GM12878 (cell line): ENCODE data around the gene NES. TPM values are rescaled to one million over a fixed set of nuclear protein-coding genes. Genes with fewer than 3 reads are reported as not detected.

ENCODE experiments used
- ATAC-seq: fragments of 200-7000 bp; cut with Tn5 transposase; 3 replicates; pipeline ENCODE4 v1.9.1; 2020; ENCODE audit warnings: mild to moderate bottlenecking, moderate library complexity
- BruUV-seq: library from RNA; stranded (reverse); fragments of 400-500 nt; replicated peaks from 2 replicates; lab custom pipeline; 2021; lab: Mats Ljungman, UMichigan
- CTCF ChIA-PET: fragments of 300-600 bp; sonication (Branson Sonifier 250); formaldehyde crosslinking; extraction: SDS; loops from one replicate; lab custom pipeline; 2021; ENCODE audit warnings: inconsistent platforms; lab: Yijun Ruan, JAX
- POLR2A ChIA-PET: fragments of 350-600 bp; formaldehyde crosslinking; extraction: SDS; loops from one replicate; lab custom pipeline; 2021; ENCODE audit warnings: inconsistent platforms; lab: Charles Lee
- RAD21 ChIA-PET: fragments of 300-600 bp; sonication (Branson Sonifier 250); formaldehyde crosslinking; loops from one replicate; lab custom pipeline; 2023; ENCODE audit warnings: antibody characterized with exemption; ENCODE audit not compliant: unreplicated experiment; lab: Charles Lee
- SMC1A ChIA-PET: fragments of 300-600 bp; sonication (Branson Sonifier 250); formaldehyde crosslinking; loops from one replicate; lab custom pipeline; 2023; ENCODE audit not compliant: unreplicated experiment, uncharacterized antibody; lab: Charles Lee
- DNase-seq: peaks from one replicate; pipeline ENCODE4 v3.0.0-alpha.2; 2011; ENCODE audit warnings: low read depth, low spot score
- FAIRE-seq: peaks from 3 replicates; lab custom pipeline; 2011; peaks lifted over from hg19 to GRCh38; lab: Jason Lieb, UNC
- H2AFZ ChIP-seq: 2 replicates; pipeline ENCODE4 v1.6.0; 2011; ENCODE audit warnings: low read depth, low read length, control low read depth; ENCODE audit not compliant: control insufficient read depth
- H3K27ac ChIP-seq: 2 replicates; pipeline ENCODE4 v1.5.1; 2011; ENCODE audit warnings: control low read depth; ENCODE audit not compliant: control insufficient read depth, insufficient read depth
- H3K27me3 ChIP-seq, 2 experiments: replicated peaks in 1 of 2; 2 replicates each; pipeline versions ENCODE4 v1.6.0 to v1.6.1; 2011; ENCODE audit warnings: low read length in 1 of 2; ENCODE audit not compliant: control insufficient read depth in 2 of 2, insufficient read depth in 2 of 2
- H3K36me3 ChIP-seq, 2 experiments: 2 replicates each; pipeline ENCODE4 v1.5.1; 2011; ENCODE audit warnings: low read length in 1 of 2; ENCODE audit not compliant: control insufficient read depth in 2 of 2, insufficient read depth in 2 of 2
- H3K4me1 ChIP-seq: 2 replicates; pipeline ENCODE4 v1.6.1; 2011; ENCODE audit warnings: mild to moderate bottlenecking, low read length, moderate library complexity, mixed read lengths; ENCODE audit not compliant: control insufficient read depth, insufficient read depth
- H3K4me2 ChIP-seq: 2 replicates; pipeline ENCODE4 v1.6.0; 2011; ENCODE audit warnings: control low read depth; ENCODE audit not compliant: control insufficient read depth, insufficient read depth
- H3K4me3 ChIP-seq: fragments of 200-600 bp; sonication (generic); 2 replicates; pipeline ENCODE4 v1.5.1; 2016
- H3K79me2 ChIP-seq: 2 replicates; pipeline ENCODE4 v1.6.0; 2011; ENCODE audit warnings: low read length; ENCODE audit not compliant: control insufficient read depth, insufficient read depth
- H3K9ac ChIP-seq: 2 replicates; pipeline ENCODE4 v1.8.0; 2011; ENCODE audit warnings: low read length, control low read depth, mixed read lengths; ENCODE audit not compliant: control insufficient read depth, insufficient read depth
- H3K9me3 ChIP-seq: replicated peaks from 3 replicates; pipeline ENCODE4 v1.5.1; 2011; ENCODE audit warnings: mild to moderate bottlenecking, low read length; ENCODE audit not compliant: control insufficient read depth, insufficient read depth
- H4K20me1 ChIP-seq: 2 replicates; pipeline ENCODE4 v1.6.0; 2011; ENCODE audit not compliant: control insufficient read depth, insufficient read depth
- CTCF ChIP-seq, 3 experiments: IDR thresholded peaks in 2 of 3; conservative IDR thresholded peaks in 1 of 3; 2 replicates each; pipeline ENCODE4 v1.5.1; 2011; ENCODE audit warnings: low read depth in 3 of 3, low read length in 3 of 3, mild to moderate bottlenecking in 3 of 3, control low read depth in 2 of 3, moderate library complexity in 2 of 3, inconsistent platforms in 1 of 3, mixed read lengths in 1 of 3; ENCODE audit not compliant: control insufficient read depth in 2 of 3, insufficient read depth in 1 of 3; ENCODE audit errors: extremely low read depth in 1 of 3
- EZH2 ChIP-seq: IDR thresholded peaks from 2 replicates; pipeline ENCODE4 v1.6.1; 2012; ENCODE audit warnings: low read depth, mild to moderate bottlenecking, control low read depth, inconsistent platforms, low read length, borderline replicate concordance; ENCODE audit not compliant: control insufficient read depth
- ZNF274 ChIP-seq: IDR thresholded peaks from one replicate; pipeline ENCODE4 v1.8.0; 2011; ENCODE audit not compliant: insufficient read length, insufficient read depth
- WGBS: methylation state at CpG from one replicate; pipeline ENCODE4 v1.1.6; 2016; ENCODE audit warnings: low lambda C conversion rate; ENCODE audit not compliant: insufficient replicate concordance, insufficient coverage; ENCODE audit errors: missing lambda C conversion rate; 5-methylcytosine and 5-hydroxymethylcytosine counted together
- in situ Hi-C: fragments of 300-500 bp; cut with MboI; formaldehyde crosslinking; loops from 9 replicates; pipeline ENCODE4 v1.14.3; 2018; ENCODE audit warnings: mixed read lengths
- intact Hi-C: fragments of 100-400 bp; cut with micrococcal nuclease; formaldehyde crosslinking; loops from one replicate; pipeline ENCODE4 v1.14.2; 2022; ENCODE audit not compliant: unreplicated experiment
- polyA plus RNA-seq, 11 experiments: library from polyadenylated mRNA; depleted of rRNA in 4 of 11; unstranded in 6 of 11; stranded (reverse) in 5 of 11; fragments of >200 nt; fragmentation: Nextera tagmentation in 4 of 11; fragmentation: Illumina TruSeq in 1 of 11; extraction: Ambion mirVana in 4 of 11; extraction: Trizol in 1 of 11; gene quantifications; 1 replicate in 1 of 11; 2 replicates in 10 of 11; pipeline versions ENCODE4 v1.2.1 to v1.2.3, GENCODE V29; 2011 to 2016; ENCODE audit warnings: inconsistent platforms in 2 of 11, missing spikeins in 2 of 11, low read depth in 1 of 11
- total RNA-seq, 4 experiments: library from RNA; depleted of rRNA in 3 of 4; stranded (reverse); fragments of >200 nt in 3 of 4; fragmentation: Illumina TruSeq in 1 of 4; extraction: Trizol in 1 of 4; gene quantifications; 2 replicates each; pipeline versions ENCODE4 v1.2.1 to v1.2.3, GENCODE V29; 2013 to 2021

NES gene
- total and polyA plus RNA-seq, 10 of the 15 experiments (the other 5 are each of a cell fraction or from before 2014, with no cell fraction given): under 0.01 to 0.15 (median 0.02) TPM; not detected in 4

DNA sequence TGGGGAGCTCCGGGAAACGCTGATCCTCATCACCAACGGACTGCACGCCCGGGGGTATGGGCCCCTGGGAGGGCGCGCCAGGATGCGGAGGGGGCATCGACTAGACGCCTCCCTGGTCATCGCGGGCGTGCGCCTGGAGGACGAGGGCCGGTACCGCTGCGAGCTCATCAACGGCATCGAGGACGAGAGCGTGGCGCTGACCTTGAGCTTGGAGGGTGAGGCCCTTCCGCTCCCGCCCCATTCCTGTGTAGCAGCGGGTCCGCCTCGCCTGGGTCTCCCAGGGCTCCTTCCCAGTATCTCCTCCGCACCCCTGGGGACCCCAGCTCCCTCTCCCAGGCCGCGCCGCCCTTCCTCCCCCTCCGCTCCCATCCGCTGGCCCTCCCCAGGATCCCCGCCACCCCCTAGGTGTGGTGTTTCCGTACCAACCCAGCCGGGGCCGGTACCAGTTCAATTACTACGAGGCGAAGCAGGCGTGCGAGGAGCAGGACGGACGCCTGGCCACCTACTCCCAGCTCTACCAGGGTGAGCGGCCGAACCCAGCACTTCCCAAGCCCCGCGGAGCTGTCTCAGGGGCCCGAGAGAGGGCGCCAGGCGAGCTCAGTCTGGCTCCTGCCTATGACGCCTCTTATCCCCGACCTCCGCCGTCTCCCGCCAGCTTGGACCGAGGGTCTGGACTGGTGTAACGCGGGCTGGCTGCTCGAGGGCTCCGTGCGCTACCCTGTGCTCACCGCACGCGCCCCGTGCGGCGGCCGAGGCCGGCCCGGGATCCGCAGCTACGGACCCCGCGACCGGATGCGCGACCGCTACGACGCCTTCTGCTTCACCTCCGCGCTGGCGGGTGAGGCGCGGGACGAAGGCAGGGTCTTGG is 53.0 kb downstream of the NES start:
- ChIA-PET SMC1A (interaction anchor here (0.8 to 1.0 kb wide), 5 partner anchors 31 to 102 kb away, joined by 3 to 5 read pairs (median 3); no protein-coding TSS in a partner anchor), RAD21 (interaction anchor here (0.7 to 2.1 kb wide), 6 partner anchors 32 to 178 kb away, joined by 3 to 9 read pairs (median 4); partner anchors contain the start of gene CRABP2), CTCF (interaction anchor here (0.5 to 9.2 kb wide), 24 partner anchors 8 to 806 kb away, joined by 3 to 208 read pairs (median 4); partner anchors contain the start of genes CRABP2, ISG20L2, METTL25B and NAXE), POLR2A (no interaction called here)
- no peak overlapping the region for H3K9ac ChIP-seq
- FAIRE-seq (no peak), DNase-seq (no peak), ATAC-seq (peak; percentile 64)
- H3K4me2 ChIP-seq: peak overlapping the region; percentile 64
- H3K27me3 ChIP-seq: peaks cover 13 to 22% of the 10 kb centered on the region in 2 experiments
- in situ Hi-C loops (no loop called here), intact Hi-C loops (loop anchor here (10.0 kb wide), 1 partner anchor 101 kb away; the partner anchor contains the start of genes ISG20L2 and METTL25B)
- H3K9me3 ChIP-seq: no peaks in the 10 kb centered on the region
- H4K20me1 ChIP-seq: no peaks in the 10 kb centered on the region
- no peaks in the 10 kb centered on the region for H3K36me3 ChIP-seq
- BruUV-seq: no TSS peak
- no peak for TF ChIP-seq ZNF274
- peak; percentile 31 to 44 (median 42) for TF ChIP-seq CTCF (IDR thresholded peaks at IDR 0.05 in 2 of 3, conservative IDR thresholded peaks at IDR 0.05 in 1 of 3; ENCODE audit: control insufficient read depth in 2 of 3, extremely low read depth in 1 of 3, insufficient read depth in 1 of 3, low read depth in 3 of 3, low read length in 3 of 3)
- 0 out of 2 replicates have a peak, but pooled peaks have one; percentile 53 for TF ChIP-seq EZH2
- H3K4me3 ChIP-seq: no peak overlapping the region; the same call in 1 of the 2 replicates
- H2AFZ ChIP-seq: peak overlapping the region; percentile 27; the same call in 1 of the 2 replicates
- H3K79me2 ChIP-seq: no peaks in the 10 kb centered on the region
- H3K27ac ChIP-seq: no peak overlapping the region
- no peaks in the 10 kb centered on the region; the same call in 1 of the 2 replicates for H3K4me1 ChIP-seq
- 6% methylated on average over 62 of the region's 87 CpGs for WGBS
